CD4-positive, alpha-beta memory T cell (primary cell): ENCODE results near the gene ITPR3. TPM values are rescaled to one million over a fixed set of nuclear protein-coding genes. Genes with fewer than 3 reads are reported as not detected.

ENCODE experiments used
- CTCF ChIA-PET: fragments of 350-600 bp; sonication (Branson Sonifier 250); formaldehyde crosslinking; loops from one replicate; lab custom pipeline; 2021; ENCODE audit warnings: inconsistent platforms; ENCODE audit not compliant: partially characterized antibody; lab: Charles Lee
- POLR2A ChIA-PET: fragments of 350-600 bp; sonication (Branson Sonifier 250); formaldehyde crosslinking; loops from one replicate; lab custom pipeline; 2021; ENCODE audit not compliant: partially characterized antibody; lab: Charles Lee
- DNase-seq, 5 donors: peaks; one replicate each; pipeline versions ENCODE4 v3.0.0 to v3.0.0-alpha.2; 2020 to 2022; ENCODE audit warnings: mixed read lengths in 1 of 5
- H3K27ac ChIP-seq: one replicate; pipeline ENCODE4 v1.7.0; 2013; ENCODE audit warnings: low read depth, low read length
- H3K27me3 ChIP-seq: 2 replicates; pipeline ENCODE4 v1.7.0; 2013; ENCODE audit warnings: mild to moderate bottlenecking, low read length, moderate library complexity; ENCODE audit not compliant: insufficient read depth
- H3K36me3 ChIP-seq: 2 replicates; pipeline ENCODE4 v1.7.0; 2013; ENCODE audit warnings: mild to moderate bottlenecking, low read length, moderate library complexity; ENCODE audit not compliant: insufficient read depth
- H3K4me1 ChIP-seq: 2 replicates; pipeline ENCODE4 v1.7.0; 2013; ENCODE audit warnings: mild to moderate bottlenecking, low read length, moderate library complexity; ENCODE audit not compliant: insufficient read depth
- H3K4me3 ChIP-seq, 2 donors: one replicate each; pipeline ENCODE4 v1.7.0; 2013; ENCODE audit warnings: low read length in 2 of 2, mild to moderate bottlenecking in 1 of 2
- H3K9me3 ChIP-seq, 2 donors: one replicate each; pipeline ENCODE4 v1.7.0; 2013; ENCODE audit warnings: low read length in 2 of 2, control low read depth in 1 of 2; ENCODE audit not compliant: control insufficient read depth in 1 of 2
- H3K27ac Mint-ChIP-seq, 7 donors: one replicate each; pipeline ENCODE4 v1.8.0; 2020 to 2021; ENCODE audit warnings: mixed read lengths in 7 of 7, mild to moderate bottlenecking in 6 of 7, inconsistent platforms in 3 of 7, moderate library complexity in 3 of 7
- H3K27me3 Mint-ChIP-seq, 2 donors: one replicate each; pipeline ENCODE4 v1.8.0; 2020 to 2021; ENCODE audit warnings: mixed read lengths in 2 of 2
- H3K36me3 Mint-ChIP-seq, 2 donors: one replicate each; pipeline ENCODE4 v1.8.0; 2020 to 2021; ENCODE audit warnings: mixed read lengths in 2 of 2, inconsistent platforms in 1 of 2, mild to moderate bottlenecking in 1 of 2
- H3K4me1 Mint-ChIP-seq, 4 donors: one replicate each; pipeline ENCODE4 v1.8.0; 2020 to 2021; ENCODE audit warnings: mixed read lengths in 4 of 4, mild to moderate bottlenecking in 1 of 4
- H3K4me3 Mint-ChIP-seq, 8 donors: one replicate each; pipeline ENCODE4 v1.8.0; 2020 to 2021; ENCODE audit warnings: mixed read lengths in 8 of 8, mild to moderate bottlenecking in 7 of 8, moderate library complexity in 6 of 8, inconsistent platforms in 3 of 8
- H3K9me3 Mint-ChIP-seq, 8 donors: one replicate each; pipeline ENCODE4 v1.8.0; 2020 to 2021; ENCODE audit warnings: mixed read lengths in 8 of 8, mild to moderate bottlenecking in 5 of 8, inconsistent platforms in 3 of 8, moderate library complexity in 1 of 8
- intact Hi-C: fragments of 100-400 bp; cut with micrococcal nuclease; formaldehyde crosslinking; loops from one replicate; pipeline ENCODE4 v1.15.1; 2023
- polyA plus RNA-seq, 2 donors: library from polyadenylated mRNA; unstranded; fragments of 300-500 nt; fragmentation: Illumina TruSeq; gene quantifications; one replicate each; pipeline ENCODE4 v1.2.3, GENCODE V29; 2021
- total RNA-seq, 2 experiments: library from RNA; stranded (reverse); gene quantifications; one replicate each; pipeline ENCODE4 v1.2.3, GENCODE V29; 2021

ITPR3 gene
- total and polyA plus RNA-seq, 4 experiments from 2014 or later = 0.55 to 72.4 (median 39.7) TPM

DNA sequence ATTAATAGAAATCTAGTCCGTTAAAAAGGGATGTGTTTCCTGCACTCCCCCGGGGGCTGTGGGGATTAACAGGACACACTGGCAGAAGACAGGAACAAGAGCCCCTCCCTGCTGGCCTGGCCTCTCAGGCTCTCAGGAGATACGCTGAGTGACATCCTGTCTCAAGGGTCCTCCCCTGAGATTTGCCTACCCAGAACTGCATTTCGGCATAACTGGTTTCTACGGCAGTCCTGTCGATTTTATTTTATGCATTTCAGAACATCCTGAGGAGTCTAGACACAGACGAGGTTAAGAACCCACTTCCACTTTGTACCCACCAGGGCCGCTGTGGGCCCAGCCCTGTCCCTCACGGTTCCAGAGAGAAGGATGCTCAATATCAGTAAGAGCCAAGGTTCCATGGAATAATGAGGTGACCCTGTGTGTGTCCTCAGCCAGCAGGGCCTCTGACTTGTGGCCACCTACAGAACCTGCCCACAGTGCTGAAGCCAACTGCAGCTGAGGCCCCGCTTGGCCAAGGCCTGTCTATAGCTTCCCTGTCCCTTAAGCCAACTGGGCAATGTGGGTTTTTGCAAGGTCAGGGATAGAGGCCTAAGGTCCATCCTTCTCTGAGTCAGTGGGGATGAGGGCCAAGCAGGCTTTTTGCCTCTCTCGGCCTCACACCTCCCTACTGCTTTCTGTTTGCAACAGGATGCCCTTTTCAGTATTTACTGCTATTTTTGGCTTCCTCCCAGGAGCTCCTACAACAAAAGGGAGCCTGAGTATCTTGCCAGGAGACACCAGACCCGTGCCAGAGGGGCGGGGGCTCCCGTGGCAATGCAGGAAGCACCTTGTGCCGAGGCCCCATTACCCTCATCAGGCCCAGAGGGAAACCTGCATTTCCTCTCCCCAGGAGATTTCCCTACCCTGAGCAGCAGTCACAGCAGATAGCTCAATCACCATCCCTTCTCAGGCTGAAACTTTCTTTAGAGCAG lies 75.7 kb downstream of the ITPR3 start:
- peaks cover 9% of the 10 kb centered on the region for H3K36me3 ChIP-seq
- Mint-ChIP-seq H3K27me3 (no peaks in the 10 kb centered on the region), H3K36me3 (peaks cover 25 to 36% of the 10 kb centered on the region in 2 donors), H3K4me3 (peak overlapping the region; percentile 49 to 89 (median 77)), H3K9me3 (no peaks in the 10 kb centered on the region), H3K27ac (peak overlapping the region; percentile 97 to 99 (median 98)), H3K4me1 (peaks cover 42 to 82% (median 57%) of the 10 kb centered on the region in 4 donors)
- intact Hi-C loops = loop anchor here (1.0 kb wide), 1 partner anchor 14 kb away; the partner anchor contains the start of gene UQCC2
- no peak overlapping the region for H3K4me3 ChIP-seq
- ChIA-PET POLR2A (interaction anchor here (0.8 to 6.1 kb wide), 13 partner anchors 9 to 126 kb away, joined by 3 to 44 read pairs (median 5); partner anchors contain the start of genes BAK1, ITPR3 and UQCC2), CTCF (interaction anchor here (0.6 to 2.1 kb wide), 10 partner anchors 15 to 141 kb away, joined by 3 to 8 read pairs (median 4); partner anchors contain the start of genes BAK1 and UQCC2)
- no peaks in the 10 kb centered on the region for H3K27me3 ChIP-seq
- peaks cover 69% of the 10 kb centered on the region for H3K4me1 ChIP-seq
- DNase-seq = peak; percentile 43 to 65 (median 47)
- no peaks in the 10 kb centered on the region for H3K9me3 ChIP-seq
- peak overlapping the region; percentile 76 for H3K27ac ChIP-seq

DNA sequence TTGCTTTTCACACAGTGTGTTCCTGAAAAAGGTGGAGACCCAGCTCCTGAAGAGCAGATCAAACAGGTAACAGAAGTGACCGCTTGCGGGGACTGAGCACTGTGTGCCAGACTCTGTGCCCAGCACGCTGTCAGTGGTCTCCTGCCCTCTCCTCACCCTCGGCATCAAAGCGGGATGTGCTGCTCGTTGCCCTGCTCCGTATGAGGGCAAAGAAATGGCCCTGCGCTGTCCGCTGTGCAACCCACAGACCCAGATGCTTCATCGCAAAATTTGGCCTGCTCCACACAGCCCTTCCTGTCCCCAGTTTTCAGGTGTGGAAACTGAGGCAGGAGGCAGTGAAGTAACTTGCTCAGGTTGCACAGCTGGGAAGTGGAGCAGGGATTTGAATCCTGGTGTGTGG lies 76.7 kb downstream of the ITPR3 start:
- H3K27me3 Mint-ChIP-seq = no peaks in the 10 kb centered on the region
- peak overlapping the region; percentile 97 to 99 (median 98) for H3K27ac Mint-ChIP-seq
- ChIA-PET POLR2A (interaction anchor here (0.8 to 6.1 kb wide), 9 partner anchors 10 to 127 kb away, joined by 3 to 44 read pairs (median 5); partner anchors contain the start of genes ITPR3 and UQCC2), CTCF (interaction anchor here (1.0 to 2.1 kb wide), 6 partner anchors 14 to 112 kb away, joined by 4 to 8 read pairs (median 5); partner anchors contain the start of gene UQCC2)
- no peak for DNase-seq
- Histone ChIP-seq H3K9me3 (no peaks in the 10 kb centered on the region), H3K4me1 (peaks cover 59% of the 10 kb centered on the region), H3K27ac (peak overlapping the region; percentile 76), H3K36me3 (peaks cover 7% of the 10 kb centered on the region), H3K27me3 (no peaks in the 10 kb centered on the region), H3K4me3 (no peak overlapping the region)
- H3K4me3 Mint-ChIP-seq = peak overlapping the region in 4 of 8 donors; percentile 21 to 89 (median 45)
- H3K9me3 Mint-ChIP-seq = no peaks in the 10 kb centered on the region
- intact Hi-C loops = no loop called here
- peaks cover 35 to 72% (median 51%) of the 10 kb centered on the region in 4 donors for H3K4me1 Mint-ChIP-seq
- peaks cover 19 to 27% of the 10 kb centered on the region in 2 donors for H3K36me3 Mint-ChIP-seq

DNA sequence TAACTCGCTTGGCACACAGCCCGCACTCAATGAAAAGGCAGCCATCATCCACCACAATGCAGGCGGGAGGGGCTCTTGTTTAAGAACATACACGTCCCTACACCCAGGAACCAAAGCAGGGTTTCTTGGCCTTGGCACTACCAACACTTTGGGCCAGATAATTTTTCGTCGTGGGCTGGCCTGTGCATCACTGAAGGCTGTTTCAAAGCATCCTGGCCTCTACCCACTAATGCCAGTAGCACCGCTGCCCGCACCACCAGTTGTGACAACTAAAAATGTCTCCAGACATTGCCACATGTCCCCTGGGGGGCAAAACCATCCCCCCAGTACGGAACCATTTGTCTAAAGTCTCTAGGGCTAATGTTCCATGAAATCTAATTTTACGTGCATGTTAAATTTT lies 77.4 kb downstream of the ITPR3 start:
- Mint-ChIP-seq H3K36me3 (peaks cover 19 to 26% of the 10 kb centered on the region in 2 donors), H3K9me3 (no peaks in the 10 kb centered on the region), H3K4me3 (no peak overlapping the region), H3K4me1 (peaks cover 31 to 65% (median 46%) of the 10 kb centered on the region in 4 donors), H3K27me3 (no peaks in the 10 kb centered on the region), H3K27ac (peak overlapping the region in 5 of 7 donors; percentile 22 to 64 (median 42))
- no peak overlapping the region for H3K27ac ChIP-seq
- DNase-seq = no peak
- peaks cover 53% of the 10 kb centered on the region for H3K4me1 ChIP-seq
- POLR2A ChIA-PET = interaction anchor here (6.1 kb wide), 1 partner anchor 76 kb away, joined by 44 read pairs; the partner anchor contains the start of gene ITPR3
- intact Hi-C loops = no loop called here
- H3K4me3 ChIP-seq = no peak overlapping the region
- H3K9me3 ChIP-seq = no peaks in the 10 kb centered on the region
- H3K36me3 ChIP-seq = peaks cover 7% of the 10 kb centered on the region
- H3K27me3 ChIP-seq = no peaks in the 10 kb centered on the region
- CTCF ChIA-PET = interaction anchor here (1.3 to 2.1 kb wide), 2 partner anchors 111 to 113 kb away, joined by 3 to 8 read pairs; no protein-coding TSS in a partner anchor

DNA sequence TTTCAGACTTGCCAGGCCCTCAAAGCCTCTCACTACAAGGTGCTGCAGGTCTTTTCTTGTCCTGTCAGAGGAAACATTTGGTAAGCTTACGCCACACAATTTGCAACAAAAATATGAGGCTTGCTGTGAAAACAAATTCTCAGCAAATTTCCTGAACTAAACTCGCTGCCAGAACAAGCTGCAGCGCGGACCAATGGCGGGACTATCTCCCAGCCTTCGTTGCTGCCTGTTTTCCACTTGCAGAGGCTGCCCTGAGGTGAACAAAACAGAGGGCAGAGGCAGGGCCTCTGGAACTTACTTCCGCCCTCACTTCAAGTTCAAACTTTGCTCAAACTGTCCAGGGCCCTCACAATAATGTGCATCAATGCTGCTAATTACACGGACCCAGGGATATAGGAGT lies 78.0 kb downstream of the ITPR3 start:
- Mint-ChIP-seq H3K4me1 (peaks cover 28 to 59% (median 42%) of the 10 kb centered on the region in 4 donors), H3K4me3 (no peak overlapping the region), H3K27me3 (no peaks in the 10 kb centered on the region), H3K36me3 (peaks cover 16 to 24% of the 10 kb centered on the region in 2 donors), H3K9me3 (no peaks in the 10 kb centered on the region), H3K27ac (peak overlapping the region in 3 of 7 donors; percentile 43 to 79 (median 64))
- ChIA-PET POLR2A (interaction anchor here (3.1 kb wide), 1 partner anchor 12 kb away, joined by 17 read pairs; the partner anchor contains the start of gene UQCC2), CTCF (interaction anchor here (1.3 kb wide), 1 partner anchor 114 kb away, joined by 3 read pairs; no protein-coding TSS in a partner anchor)
- H3K27me3 ChIP-seq = no peaks in the 10 kb centered on the region
- peaks cover 2% of the 10 kb centered on the region for H3K36me3 ChIP-seq
- DNase-seq = no peak
- H3K27ac ChIP-seq = no peak overlapping the region
- peaks cover 46% of the 10 kb centered on the region for H3K4me1 ChIP-seq
- intact Hi-C loops = no loop called here
- H3K4me3 ChIP-seq = no peak overlapping the region
- no peaks in the 10 kb centered on the region for H3K9me3 ChIP-seq

DNA sequence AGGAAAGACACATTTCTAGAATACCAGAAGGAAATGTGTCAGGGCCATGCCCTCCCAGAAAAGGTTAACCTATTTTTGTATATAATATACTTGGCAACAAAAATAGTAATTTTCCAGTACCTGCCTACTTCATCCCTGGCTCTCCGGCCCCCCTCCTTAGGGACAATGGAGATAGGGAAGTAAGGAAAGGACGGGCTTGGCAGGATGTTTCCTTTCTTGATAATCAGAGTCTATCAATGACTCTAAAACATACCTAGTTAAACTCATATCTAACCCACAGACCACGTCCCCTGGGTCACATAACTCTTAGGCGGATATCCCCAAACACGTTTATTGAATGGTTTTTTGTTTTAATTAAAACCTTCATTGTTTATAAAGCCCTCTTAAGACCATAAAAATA lies 78.6 kb downstream of the ITPR3 start:
- DNase-seq = no peak
- H3K27ac Mint-ChIP-seq = peak overlapping the region in 5 of 7 donors; percentile 73 to 93 (median 90)
- intact Hi-C loops = loop anchor here (1.0 kb wide), 2 partner anchors 110 to 114 kb away; no protein-coding TSS in a partner anchor

DNA sequence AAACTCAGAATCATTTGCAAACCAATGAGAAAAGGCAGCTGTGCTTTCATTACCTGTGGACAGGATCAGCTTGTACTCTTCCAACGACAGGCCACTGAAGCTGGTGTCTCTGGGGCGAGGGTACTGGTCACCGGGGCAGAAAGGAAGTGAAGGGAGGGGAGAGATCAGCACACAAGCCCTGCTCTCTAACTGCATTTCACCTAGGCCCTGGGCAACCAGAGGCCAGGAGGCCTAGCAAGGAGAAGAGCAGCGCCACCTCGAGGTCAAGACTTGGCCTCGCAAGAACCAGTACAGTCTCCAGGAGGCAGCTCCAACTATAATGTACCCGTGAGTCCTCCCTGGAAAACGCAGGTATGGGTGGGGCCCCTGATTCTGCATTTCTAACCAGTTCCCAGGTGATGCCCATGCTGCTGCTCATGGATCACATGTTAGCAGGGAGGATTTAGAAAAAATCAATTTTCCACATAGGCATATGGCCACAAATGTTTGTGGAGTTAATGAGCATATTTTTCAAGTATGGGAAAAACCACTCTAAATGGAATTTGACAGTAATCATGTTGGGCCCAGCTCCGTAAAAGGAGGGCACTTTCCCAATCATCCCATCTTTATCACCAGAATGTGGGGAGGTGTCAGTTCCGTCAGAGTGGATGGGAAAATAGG lies 79.4 kb downstream of the ITPR3 start:
- Histone ChIP-seq H3K36me3 (no peaks in the 10 kb centered on the region), H3K9me3 (no peaks in the 10 kb centered on the region), H3K4me3 (no peak overlapping the region), H3K27ac (peak overlapping the region; percentile 12), H3K27me3 (no peaks in the 10 kb centered on the region), H3K4me1 (peaks cover 32% of the 10 kb centered on the region)
- Mint-ChIP-seq H3K27me3 (no peaks in the 10 kb centered on the region), H3K4me1 (peaks cover 21 to 49% (median 33%) of the 10 kb centered on the region in 4 donors), H3K27ac (peak overlapping the region; percentile 35 to 93 (median 90)), H3K9me3 (no peaks in the 10 kb centered on the region), H3K4me3 (peak overlapping the region in 1 of 8 donors; percentile 53), H3K36me3 (peaks cover 10 to 18% of the 10 kb centered on the region in 2 donors)
- POLR2A ChIA-PET = interaction anchor here (1.0 to 3.1 kb wide), 7 partner anchors 8 to 130 kb away, joined by 3 to 17 read pairs (median 4); partner anchors contain the start of gene UQCC2
- CTCF ChIA-PET = interaction anchor here (0.9 to 4.0 kb wide), 28 partner anchors 8 to 355 kb away, joined by 3 to 77 read pairs (median 5); partner anchors contain the start of genes BAK1, ITPR3 and UQCC2
- intact Hi-C loops = loop anchor here (1.0 kb wide), 2 partner anchors 111 to 115 kb away; no protein-coding TSS in a partner anchor
- peak; percentile 69 to 77 (median 71) for DNase-seq

More for the DNA sequence above, 78.6 kb downstream of the ITPR3 start:
- Mint-ChIP-seq H3K9me3 (no peaks in the 10 kb centered on the region), H3K27me3 (no peaks in the 10 kb centered on the region), H3K4me3 (no peak overlapping the region), H3K4me1 (peaks cover 22 to 53% (median 37%) of the 10 kb centered on the region in 4 donors), H3K36me3 (peaks cover 10 to 21% of the 10 kb centered on the region in 2 donors)
- Histone ChIP-seq H3K27me3 (no peaks in the 10 kb centered on the region), H3K9me3 (no peaks in the 10 kb centered on the region), H3K27ac (peak overlapping the region; percentile 12), H3K4me3 (no peak overlapping the region), H3K36me3 (no peaks in the 10 kb centered on the region), H3K4me1 (peaks cover 40% of the 10 kb centered on the region)
- POLR2A ChIA-PET = interaction anchor here (1.2 to 3.1 kb wide), 4 partner anchors 9 to 113 kb away, joined by 4 to 17 read pairs (median 6); partner anchors contain the start of gene UQCC2
- CTCF ChIA-PET = interaction anchor here (1.0 to 4.0 kb wide), 18 partner anchors 8 to 152 kb away, joined by 3 to 77 read pairs (median 10); partner anchors contain the start of genes BAK1, ITPR3 and UQCC2
